ENCODE data around the gene DEFB108B. TPM values are rescaled to one million over a fixed set of nuclear protein-coding genes. Genes with fewer than 3 reads are reported as not detected.
"Not testable (repeated sequence)": the region's sequence is repeated elsewhere in the genome, so short reads cannot be mapped to it uniquely, and the experiment has no call there.

DEFB108B gene
- total RNA-seq, 2 donors from 2014 or later: not detected

- H3K4me1 ChIP-seq (ENCODE audit: control insufficient read depth in 1 of 2, low read depth in 2 of 2); ATAC-seq (ENCODE audit: insufficient number of reproducible peaks, low FRiP score, low read depth); DNase-seq (ENCODE audit: low spot score): not testable (repeated sequence)
These were observed 40.3 kb upstream of the DEFB108B start for GRCh38 chr11:71792621-71793235.

GRCh38 chr11:71794386-71795040 is 38.5 kb upstream of the DEFB108B start:
- ATAC-seq (ENCODE audit: insufficient number of reproducible peaks, low FRiP score, low read depth); H3K36me3 ChIP-seq; H3K27ac ChIP-seq; H3K4me3 ChIP-seq; H3K27me3 ChIP-seq (replicated peaks; ENCODE audit: insufficient read depth); H3K9me3 ChIP-seq; DNase-seq (ENCODE audit: low spot score); H3K4me1 ChIP-seq (ENCODE audit: control insufficient read depth in 1 of 2, low read depth in 2 of 2): not testable (repeated sequence)

More at GRCh38 chr11:71792621-71793235, 40.3 kb upstream of the DEFB108B start:
- not testable (repeated sequence) for H3K27me3 ChIP-seq (replicated peaks; ENCODE audit: insufficient read depth); H3K9me3 ChIP-seq; H3K36me3 ChIP-seq; H3K27ac ChIP-seq; H3K4me3 ChIP-seq
- peak; percentile 53 for TF ChIP-seq CTCF (IDR thresholded peaks at IDR 0.05)

GRCh38 chr11:71795236-71795635 is 37.8 kb upstream of the DEFB108B start:
- not testable (repeated sequence) for H3K36me3 ChIP-seq; H3K4me3 ChIP-seq; ATAC-seq (ENCODE audit: insufficient number of reproducible peaks, low FRiP score, low read depth); H3K4me1 ChIP-seq (ENCODE audit: control insufficient read depth in 1 of 2, low read depth in 2 of 2); DNase-seq (ENCODE audit: low spot score); H3K9me3 ChIP-seq; H3K27ac ChIP-seq; H3K27me3 ChIP-seq (replicated peaks; ENCODE audit: insufficient read depth)

- H3K9me3 ChIP-seq; DNase-seq (ENCODE audit: low spot score); H3K27ac ChIP-seq; H3K4me1 ChIP-seq (ENCODE audit: control insufficient read depth in 1 of 2, low read depth in 2 of 2); H3K36me3 ChIP-seq; ATAC-seq (ENCODE audit: insufficient number of reproducible peaks, low FRiP score, low read depth); H3K27me3 ChIP-seq (replicated peaks; ENCODE audit: insufficient read depth); H3K4me3 ChIP-seq: not testable (repeated sequence)
These were observed 37.0 kb upstream of the DEFB108B start for GRCh38 chr11:71796016-71796415.

- H3K4me1 ChIP-seq (ENCODE audit: control insufficient read depth in 1 of 2, low read depth in 2 of 2); H3K27ac ChIP-seq; DNase-seq (ENCODE audit: low spot score); H3K36me3 ChIP-seq; H3K27me3 ChIP-seq (replicated peaks; ENCODE audit: insufficient read depth); H3K4me3 ChIP-seq; H3K9me3 ChIP-seq; ATAC-seq (ENCODE audit: insufficient number of reproducible peaks, low FRiP score, low read depth): not testable (repeated sequence)
These were observed 36.2 kb upstream of the DEFB108B start for GRCh38 chr11:71796781-71797180.

GRCh38 chr11:71799556-71800128 is 33.4 kb upstream of the DEFB108B start:
- H3K9me3 ChIP-seq; ATAC-seq (ENCODE audit: insufficient number of reproducible peaks, low FRiP score, low read depth); H3K27me3 ChIP-seq (replicated peaks; ENCODE audit: insufficient read depth); DNase-seq (ENCODE audit: low spot score); H3K4me3 ChIP-seq; H3K36me3 ChIP-seq; H3K4me1 ChIP-seq (ENCODE audit: control insufficient read depth in 1 of 2, low read depth in 2 of 2); H3K27ac ChIP-seq: not testable (repeated sequence)

- H3K9me3 ChIP-seq, H3K27ac ChIP-seq: not testable (repeated sequence)
These were observed 32.6 kb upstream of the DEFB108B start for GRCh38 chr11:71800335-71800953.

GRCh38 chr11:71801026-71801425 is 32.0 kb upstream of the DEFB108B start:
- not testable (repeated sequence) for H3K27me3 ChIP-seq (replicated peaks; ENCODE audit: insufficient read depth); H3K9me3 ChIP-seq; DNase-seq (ENCODE audit: low spot score); H3K36me3 ChIP-seq; H3K27ac ChIP-seq; ATAC-seq (ENCODE audit: insufficient number of reproducible peaks, low FRiP score, low read depth); H3K4me1 ChIP-seq (ENCODE audit: control insufficient read depth in 1 of 2, low read depth in 2 of 2); H3K4me3 ChIP-seq

More at GRCh38 chr11:71800335-71800953, 32.6 kb upstream of the DEFB108B start:
- TF ChIP-seq CTCF (IDR thresholded peaks at IDR 0.05): peak; percentile 68
- not testable (repeated sequence) for H3K4me1 ChIP-seq (ENCODE audit: control insufficient read depth in 1 of 2, low read depth in 2 of 2); DNase-seq (ENCODE audit: low spot score); H3K27me3 ChIP-seq (replicated peaks; ENCODE audit: insufficient read depth); H3K36me3 ChIP-seq; ATAC-seq (ENCODE audit: insufficient number of reproducible peaks, low FRiP score, low read depth); H3K4me3 ChIP-seq

- H3K9me3 ChIP-seq; H3K4me3 ChIP-seq; H3K27ac ChIP-seq; H3K27me3 ChIP-seq (replicated peaks; ENCODE audit: insufficient read depth); H3K36me3 ChIP-seq; ATAC-seq (ENCODE audit: insufficient number of reproducible peaks, low FRiP score, low read depth); H3K4me1 ChIP-seq (ENCODE audit: control insufficient read depth in 1 of 2, low read depth in 2 of 2); DNase-seq (ENCODE audit: low spot score): not testable (repeated sequence)
These were observed 30.1 kb upstream of the DEFB108B start for GRCh38 chr11:71802874-71803273.

- not testable (repeated sequence) for H3K4me3 ChIP-seq; H3K4me1 ChIP-seq (ENCODE audit: control insufficient read depth in 1 of 2, low read depth in 2 of 2); H3K9me3 ChIP-seq; H3K27me3 ChIP-seq (replicated peaks; ENCODE audit: insufficient read depth); DNase-seq (ENCODE audit: low spot score); H3K27ac ChIP-seq; ATAC-seq (ENCODE audit: insufficient number of reproducible peaks, low FRiP score, low read depth); H3K36me3 ChIP-seq
These were observed 28.6 kb upstream of the DEFB108B start for GRCh38 chr11:71804158-71804947.
